ENCODE data around the gene HMMR.
"Not testable (repeated sequence)": the region's sequence is repeated elsewhere in the genome, so short reads cannot be mapped to it uniquely, and the experiment has no call there.

Gene HMMR

GRCh38 chr5:163508753-163509152, 48.3 kb downstream of the HMMR start:
- DNase-seq (ENCODE audit: low read depth): no peak

GRCh38 chr5:163509291-163509951, 49.0 kb downstream of the HMMR start:
- DNase-seq (ENCODE audit: low read depth): no peak

- DNase-seq (ENCODE audit: low read depth): no peak
Observed at GRCh38 chr5:163512526-163512925, 52.1 kb downstream of the HMMR start.

GRCh38 chr5:163525096-163525495, 64.7 kb downstream of the HMMR start:
- DNase-seq (ENCODE audit: low read depth): no peak

GRCh38 chr5:163529698-163530097, 69.3 kb downstream of the HMMR start:
- no peak for DNase-seq (ENCODE audit: low read depth)

- no peak for DNase-seq (ENCODE audit: low read depth)
Observed at GRCh38 chr5:163531272-163531671, 70.8 kb downstream of the HMMR start.

- no peak for DNase-seq (ENCODE audit: low read depth)
Observed at GRCh38 chr5:163532171-163533084, 72.0 kb downstream of the HMMR start.

GRCh38 chr5:163533223-163533622, 72.8 kb downstream of the HMMR start:
- DNase-seq (ENCODE audit: low read depth): no peak

GRCh38 chr5:163534492-163535094, 74.2 kb downstream of the HMMR start:
- DNase-seq (ENCODE audit: low read depth): no peak

GRCh38 chr5:163535290-163535689, 74.9 kb downstream of the HMMR start:
- DNase-seq (ENCODE audit: low read depth): no peak

- not testable (repeated sequence) for DNase-seq (ENCODE audit: low read depth)
Observed at GRCh38 chr5:163536442-163536841, 76.0 kb downstream of the HMMR start.

- DNase-seq (ENCODE audit: low read depth): no peak
Observed at GRCh38 chr5:163540696-163541095, 80.3 kb downstream of the HMMR start.
